ENCODE data around the gene NR1D2.
A peak's percentile ranks its signal among the peaks of the same experiment; 100 is the strongest.
"Not testable (repeated sequence)": the region's sequence is repeated elsewhere in the genome, so short reads cannot be mapped to it uniquely, and the experiment has no call there.

Gene NR1D2

GRCh38 chr3:23913873-23914743 is 31.0 kb upstream of the NR1D2 start:
- no peak for DNase-seq (ENCODE audit: low read depth)
- H3K4me3 ChIP-seq (ENCODE audit: control insufficient read depth, low read depth, low read length): no peak overlapping the region
- TF ChIP-seq CTCF (IDR thresholded peaks at IDR 0.05; ENCODE audit: control insufficient read depth, insufficient read depth, low read depth, low read length, missing control alignments): no peak

- TF ChIP-seq CTCF (IDR thresholded peaks at IDR 0.05; ENCODE audit: control insufficient read depth, insufficient read depth, low read depth, low read length, missing control alignments): no peak
- H3K4me3 ChIP-seq (ENCODE audit: control insufficient read depth, low read depth, low read length): peak overlapping the region; percentile 71
- no peak for DNase-seq (ENCODE audit: low read depth)
Observed at GRCh38 chr3:23915537-23916108, 29.5 kb upstream of the NR1D2 start.

- TF ChIP-seq CTCF (IDR thresholded peaks at IDR 0.05; ENCODE audit: control insufficient read depth, insufficient read depth, low read depth, low read length, missing control alignments): no peak
- DNase-seq (ENCODE audit: low read depth): no peak
- H3K4me3 ChIP-seq (ENCODE audit: control insufficient read depth, low read depth, low read length): peak overlapping the region; percentile 71
Observed at GRCh38 chr3:23916152-23916885, 28.8 kb upstream of the NR1D2 start.

- TF ChIP-seq CTCF (IDR thresholded peaks at IDR 0.05; ENCODE audit: control insufficient read depth, insufficient read depth, low read depth, low read length, missing control alignments): peak; percentile 52
- H3K4me3 ChIP-seq (ENCODE audit: control insufficient read depth, low read depth, low read length): peak within 1 kb of the TSS; percentile 71
- peak; percentile 87 for DNase-seq (ENCODE audit: low read depth)
Observed at GRCh38 chr3:23916886-23917678, 28.0 kb upstream of the NR1D2 start, which contains the start of the genes NKIRAS1 and RPL15. NKIRAS1 (minus strand) TSS chr3:23916990; CDS start chr3:23910904, 6,086 bp downstream. RPL15 (plus strand) TSS chr3:23917132; CDS start chr3:23917860, 728 bp downstream.

- not testable (repeated sequence) for DNase-seq (ENCODE audit: low read depth)
- H3K4me3 ChIP-seq (ENCODE audit: control insufficient read depth, low read depth, low read length): peak overlapping the region; percentile 71
Observed at GRCh38 chr3:23917679-23918303, 27.3 kb upstream of the NR1D2 start.

GRCh38 chr3:23918331-23918730 is 26.8 kb upstream of the NR1D2 start:
- DNase-seq (ENCODE audit: low read depth): not testable (repeated sequence)
- peak overlapping the region; percentile 71 for H3K4me3 ChIP-seq (ENCODE audit: control insufficient read depth, low read depth, low read length)

- no peak for DNase-seq (ENCODE audit: low read depth)
- TF ChIP-seq CTCF (IDR thresholded peaks at IDR 0.05; ENCODE audit: control insufficient read depth, insufficient read depth, low read depth, low read length, missing control alignments): no peak
- no peak overlapping the region for H3K4me3 ChIP-seq (ENCODE audit: control insufficient read depth, low read depth, low read length)
Observed at GRCh38 chr3:23919628-23920027, 25.5 kb upstream of the NR1D2 start.
